Caco-2 (cell line): ENCODE measurements around the gene GLB1L2. TPM values are rescaled to one million over a fixed set of nuclear protein-coding genes. Genes with fewer than 3 reads are reported as not detected.

Source experiments
- BruUV-seq: library from RNA; stranded (reverse); fragments of 400-500 nt; replicated peaks from 2 replicates; lab custom pipeline; 2021; lab: Mats Ljungman, UMichigan
- CTCF ChIA-PET: fragments of 300-600 bp; sonication (Branson Sonifier 250); formaldehyde crosslinking; loops from one replicate; lab custom pipeline; 2022; ENCODE audit warnings: antibody characterized with exemption; lab: Charles Lee
- POLR2A ChIA-PET: fragments of 300-600 bp; sonication (Branson Sonifier 250); formaldehyde crosslinking; loops from one replicate; lab custom pipeline; 2022; ENCODE audit warnings: antibody characterized with exemption; lab: Charles Lee
- DNase-seq, 2 experiments: peaks; one replicate each; pipeline versions ENCODE4 v3.0.0 to v3.0.0-alpha.2; 2020 to 2022
- H3K27me3 ChIP-seq: replicated peaks from 2 replicates; pipeline ENCODE4 v1.6.0; 2011; ENCODE audit warnings: low read length; ENCODE audit not compliant: control insufficient read depth, insufficient read depth
- H3K36me3 ChIP-seq: 2 replicates; pipeline ENCODE4 v1.5.1; 2011; ENCODE audit warnings: low read length; ENCODE audit not compliant: control insufficient read depth, insufficient read depth
- H3K4me1 ChIP-seq: fragments of 250-450 bp; sonication (Bioruptor Pico); 2 replicates; pipeline ENCODE4 v1.5.1; 2020; ENCODE audit warnings: mild to moderate bottlenecking
- H3K4me3 ChIP-seq: 2 replicates; pipeline ENCODE4 v1.5.1; 2011; ENCODE audit warnings: low read depth, mild to moderate bottlenecking, control low read depth, low read length
- H3K9me3 ChIP-seq: fragments of 250-450 bp; sonication (Bioruptor Pico); 2 replicates; pipeline ENCODE4 v1.5.1; 2020; ENCODE audit warnings: mild to moderate bottlenecking, moderate library complexity
- H3K27ac Mint-ChIP-seq: one replicate; pipeline ENCODE4 v1.8.0; 2022; ENCODE audit warnings: mixed read lengths; ENCODE audit not compliant: unreplicated experiment
- H3K27me3 Mint-ChIP-seq: one replicate; pipeline ENCODE4 v1.8.0; 2022; ENCODE audit warnings: mixed read lengths; ENCODE audit not compliant: insufficient read depth, unreplicated experiment
- H3K36me3 Mint-ChIP-seq: one replicate; pipeline ENCODE4 v1.8.0; 2022; ENCODE audit warnings: mild to moderate bottlenecking, mixed read lengths; ENCODE audit not compliant: insufficient read depth, unreplicated experiment
- H3K4me1 Mint-ChIP-seq: one replicate; pipeline ENCODE4 v1.8.0; 2022; ENCODE audit warnings: low read depth, mixed read lengths; ENCODE audit not compliant: unreplicated experiment
- H3K4me3 Mint-ChIP-seq: one replicate; pipeline ENCODE4 v1.8.0; 2022; ENCODE audit warnings: mild to moderate bottlenecking, moderate library complexity, mixed read lengths; ENCODE audit not compliant: unreplicated experiment
- H3K9me3 Mint-ChIP-seq: one replicate; pipeline ENCODE4 v1.8.0; 2022; ENCODE audit warnings: mixed read lengths; ENCODE audit not compliant: unreplicated experiment
- intact Hi-C: fragments of 100-400 bp; cut with micrococcal nuclease; formaldehyde crosslinking; loops from one replicate; pipeline ENCODE4 v1.10.0; 2022; ENCODE audit not compliant: unreplicated experiment
- total RNA-seq: library from RNA; stranded (reverse); gene quantifications from 2 replicates; pipeline ENCODE4 v1.2.3, GENCODE V29; 2022
- TF ChIP-seq, protein P1 (sequence below), 2 experiments: fragments of 200-600 bp in 1 of 2; IDR thresholded peaks; 1 replicate in 1 of 2; 2 replicates in 1 of 2; pipeline versions ENCODE4 v1.5.1 to v1.8.0; 2011 to 2022; ENCODE audit warnings: antibody characterized with exemption in 1 of 2, control low read depth in 1 of 2, inconsistent platforms in 1 of 2, low read depth in 1 of 2, low read length in 1 of 2, mild to moderate bottlenecking in 1 of 2, moderate library complexity in 1 of 2; ENCODE audit not compliant: insufficient read depth in 1 of 2, severe bottlenecking in 1 of 2, unreplicated experiment in 1 of 2

GLB1L2 gene
- total RNA-seq, 1 experiment from 2014 or later: 15.8 TPM

DNA sequence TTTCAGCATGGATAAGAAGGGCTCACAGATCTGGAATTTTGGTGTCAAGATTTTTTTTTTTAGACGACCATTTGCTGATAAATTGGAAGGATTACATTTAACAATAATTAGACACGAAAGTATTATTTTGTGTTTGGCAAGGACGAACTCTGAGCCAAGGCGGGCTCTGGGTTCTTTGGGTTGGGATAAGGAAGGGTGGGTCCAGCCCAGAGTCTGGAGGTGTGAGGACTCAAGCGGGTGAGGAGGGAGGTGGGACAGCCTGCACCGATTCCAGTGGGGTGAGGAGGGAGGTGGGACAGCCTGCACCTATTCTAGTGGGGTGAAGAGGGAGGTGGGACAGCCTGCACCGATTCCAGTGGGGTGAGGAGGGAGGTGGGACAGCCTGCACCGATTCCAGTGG is 76.1 kb downstream of the GLB1L2 start:
- intact Hi-C loops: no loop called here
- no peak for DNase-seq
- BruUV-seq: no TSS peak
- CTCF ChIA-PET: no interaction called here
- Histone ChIP-seq H3K4me1 (peaks cover 5% of the 10 kb centered on the region; the same call in 1 of the 2 replicates), H3K4me3 (no peak overlapping the region), H3K9me3 (no peaks in the 10 kb centered on the region), H3K27me3 (peaks cover 11% of the 10 kb centered on the region), H3K36me3 (no peaks in the 10 kb centered on the region)
- H3K27ac Mint-ChIP-seq: no peak overlapping the region
- H3K27me3 Mint-ChIP-seq: peaks cover 38% of the 10 kb centered on the region
- H3K4me1 Mint-ChIP-seq: no peaks in the 10 kb centered on the region
- H3K36me3 Mint-ChIP-seq: no peaks in the 10 kb centered on the region
- TF ChIP-seq, protein P1, sequence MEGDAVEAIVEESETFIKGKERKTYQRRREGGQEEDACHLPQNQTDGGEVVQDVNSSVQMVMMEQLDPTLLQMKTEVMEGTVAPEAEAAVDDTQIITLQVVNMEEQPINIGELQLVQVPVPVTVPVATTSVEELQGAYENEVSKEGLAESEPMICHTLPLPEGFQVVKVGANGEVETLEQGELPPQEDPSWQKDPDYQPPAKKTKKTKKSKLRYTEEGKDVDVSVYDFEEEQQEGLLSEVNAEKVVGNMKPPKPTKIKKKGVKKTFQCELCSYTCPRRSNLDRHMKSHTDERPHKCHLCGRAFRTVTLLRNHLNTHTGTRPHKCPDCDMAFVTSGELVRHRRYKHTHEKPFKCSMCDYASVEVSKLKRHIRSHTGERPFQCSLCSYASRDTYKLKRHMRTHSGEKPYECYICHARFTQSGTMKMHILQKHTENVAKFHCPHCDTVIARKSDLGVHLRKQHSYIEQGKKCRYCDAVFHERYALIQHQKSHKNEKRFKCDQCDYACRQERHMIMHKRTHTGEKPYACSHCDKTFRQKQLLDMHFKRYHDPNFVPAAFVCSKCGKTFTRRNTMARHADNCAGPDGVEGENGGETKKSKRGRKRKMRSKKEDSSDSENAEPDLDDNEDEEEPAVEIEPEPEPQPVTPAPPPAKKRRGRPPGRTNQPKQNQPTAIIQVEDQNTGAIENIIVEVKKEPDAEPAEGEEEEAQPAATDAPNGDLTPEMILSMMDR (IDR thresholded peaks at IDR 0.05; ENCODE audit: insufficient read depth in 1 of 2, low read depth in 1 of 2, low read length in 1 of 2, severe bottlenecking in 1 of 2, unreplicated experiment in 1 of 2): no peak
- no peaks in the 10 kb centered on the region for H3K9me3 Mint-ChIP-seq
- POLR2A ChIA-PET: no interaction called here
- H3K4me3 Mint-ChIP-seq: no peak overlapping the region

DNA sequence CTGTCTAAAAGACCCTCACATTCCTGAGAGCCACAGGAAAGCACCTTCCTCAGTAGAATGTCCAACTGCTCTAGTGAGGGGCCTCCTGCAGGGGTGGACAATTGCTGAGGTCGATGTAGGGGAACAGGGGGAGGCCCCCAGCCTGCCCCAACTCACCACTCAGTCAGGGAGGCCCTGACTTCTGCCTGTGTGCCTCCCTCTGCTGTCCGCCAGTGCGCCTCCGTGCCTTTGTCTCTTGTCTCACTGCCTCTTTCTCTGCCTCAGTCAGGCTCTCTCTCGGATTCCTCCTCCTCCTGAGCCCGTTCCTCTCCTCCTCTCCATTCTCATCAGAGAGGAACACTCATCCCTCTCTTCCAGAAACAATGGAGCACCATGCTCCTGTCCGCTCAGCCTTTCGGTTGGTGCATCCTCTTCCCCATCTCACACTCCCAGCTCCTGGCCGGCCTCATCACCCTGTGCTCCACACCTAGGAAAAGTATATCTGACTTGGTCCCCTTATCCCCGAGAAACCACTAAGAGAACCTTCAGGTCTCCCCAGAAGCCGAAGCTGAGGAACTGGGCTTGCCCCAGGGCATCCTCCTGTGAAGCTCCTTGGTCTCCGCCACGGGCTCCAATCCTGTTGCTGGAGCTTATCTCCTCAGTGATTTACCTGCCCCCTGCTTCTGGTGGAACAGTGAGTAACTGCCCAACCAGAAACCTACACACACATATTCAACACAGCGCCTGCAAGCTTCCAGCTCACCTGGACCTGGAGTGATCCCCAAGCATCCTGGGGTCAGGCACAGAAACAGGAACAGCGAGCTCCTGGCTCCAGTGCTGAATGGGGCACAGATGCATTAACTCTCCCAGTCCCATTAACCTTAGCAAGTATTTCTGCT is 78.0 kb downstream of the GLB1L2 start:
- ChIA-PET POLR2A (no interaction called here), CTCF (no interaction called here)
- no peak overlapping the region for H3K4me3 ChIP-seq
- TF ChIP-seq, protein P1 (IDR thresholded peaks at IDR 0.05; ENCODE audit: insufficient read depth in 1 of 2, low read depth in 1 of 2, low read length in 1 of 2, severe bottlenecking in 1 of 2, unreplicated experiment in 1 of 2): no peak
- intact Hi-C loops: no loop called here
- Mint-ChIP-seq H3K4me1 (no peaks in the 10 kb centered on the region), H3K4me3 (no peak overlapping the region), H3K36me3 (no peaks in the 10 kb centered on the region), H3K27ac (no peak overlapping the region), H3K27me3 (peaks cover 43% of the 10 kb centered on the region), H3K9me3 (no peaks in the 10 kb centered on the region)
- no peaks in the 10 kb centered on the region for H3K9me3 ChIP-seq
- no peak for DNase-seq
- no TSS peak for BruUV-seq
- H3K27me3 ChIP-seq: peaks cover 17% of the 10 kb centered on the region
- no peaks in the 10 kb centered on the region for H3K36me3 ChIP-seq
- H3K4me1 ChIP-seq: peaks cover 5% of the 10 kb centered on the region; the same call in 1 of the 2 replicates

DNA sequence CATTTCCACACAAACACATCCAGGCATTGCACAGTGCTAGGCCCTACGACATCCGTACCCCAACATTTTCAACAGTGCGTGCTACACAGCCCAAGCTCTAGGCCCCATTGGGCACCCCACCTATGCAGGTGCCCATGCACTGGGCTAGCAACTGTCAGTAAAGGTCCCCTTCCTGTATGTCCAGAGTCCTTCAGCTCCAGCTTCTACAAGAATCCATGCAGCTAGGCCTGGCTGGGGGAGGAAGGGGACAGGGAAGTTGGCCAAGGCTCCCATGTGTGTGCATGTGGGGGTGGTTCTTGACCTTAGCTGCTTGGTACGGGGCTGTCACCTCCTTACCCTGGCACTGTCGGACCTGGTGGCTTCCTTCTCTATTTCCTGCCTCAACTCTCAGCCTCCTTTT is 79.0 kb downstream of the GLB1L2 start:
- H3K36me3 Mint-ChIP-seq: no peaks in the 10 kb centered on the region
- peak overlapping the region; percentile 21 for H3K4me3 Mint-ChIP-seq
- Histone ChIP-seq H3K4me1 (peaks cover 5% of the 10 kb centered on the region; the same call in 1 of the 2 replicates), H3K36me3 (no peaks in the 10 kb centered on the region), H3K4me3 (no peak overlapping the region), H3K27me3 (peaks cover 17% of the 10 kb centered on the region), H3K9me3 (no peaks in the 10 kb centered on the region)
- DNase-seq: no peak
- ChIA-PET POLR2A (no interaction called here), CTCF (no interaction called here)
- H3K4me1 Mint-ChIP-seq: no peaks in the 10 kb centered on the region
- intact Hi-C loops: no loop called here
- H3K9me3 Mint-ChIP-seq: no peaks in the 10 kb centered on the region
- no TSS peak for BruUV-seq
- TF ChIP-seq, protein P1 (IDR thresholded peaks at IDR 0.05; ENCODE audit: insufficient read depth in 1 of 2, low read depth in 1 of 2, low read length in 1 of 2, severe bottlenecking in 1 of 2, unreplicated experiment in 1 of 2): no peak
- H3K27ac Mint-ChIP-seq: no peak overlapping the region
- peaks cover 47% of the 10 kb centered on the region for H3K27me3 Mint-ChIP-seq
